Thyroid gland (tissue), 4 donors: ENCODE measurements around the gene ALCAM. TPM values are rescaled to one million over a fixed set of nuclear protein-coding genes. Genes with fewer than 3 reads are reported as not detected.

Experiments
- DNase-seq, 2 donors: peaks; one replicate each; pipeline ENCODE4 v3.0.0-alpha.2; 2019
- H3K27ac ChIP-seq, 3 donors: fragments of 200-600 bp; sonication (generic); 1 replicate in 2 of 3; 2 replicates in 1 of 3; pipeline ENCODE4 v1.5.1; 2016 to 2019; ENCODE audit warnings: mild to moderate bottlenecking in 1 of 3, moderate library complexity in 1 of 3
- H3K27me3 ChIP-seq: fragments of 200-600 bp; sonication (generic); one replicate; pipeline ENCODE4 v1.5.1; 2019
- H3K36me3 ChIP-seq, 2 donors: fragments of 200-600 bp; sonication (generic); one replicate each; pipeline ENCODE4 v1.5.1; 2016 to 2019
- H3K4me1 ChIP-seq, 2 donors: fragments of 200-600 bp; sonication (generic); one replicate each; pipeline ENCODE4 v1.5.1; 2017 to 2019
- H3K4me3 ChIP-seq, 3 donors: fragments of 200-600 bp; sonication (generic); replicated peaks in 1 of 3; 1 replicate in 2 of 3; 2 replicates in 1 of 3; pipeline ENCODE4 v1.5.1; 2016; ENCODE audit warnings: mild to moderate bottlenecking in 1 of 3
- H3K9me3 ChIP-seq: fragments of 200-600 bp; sonication (generic); one replicate; pipeline ENCODE4 v1.5.1; 2017
- POLR2A ChIP-seq, 2 donors: fragments of 450-650 bp; IDR thresholded peaks; one replicate each; pipeline ENCODE4 v1.6.1; 2017; ENCODE audit warnings: antibody characterized with exemption in 2 of 2, mild to moderate bottlenecking in 2 of 2, moderate library complexity in 1 of 2
- whole genome bisulfite sequencing, 2 donors: methylation state at CpG; one replicate each; pipeline ENCODE4 v1.1.5; 2017; 5-methylcytosine and 5-hydroxymethylcytosine counted together
- intact Hi-C: fragments of 100-400 bp; cut with DNase I; formaldehyde crosslinking; loops from one replicate; pipeline ENCODE4 v1.15.1; 2023
- total RNA-seq, 4 donors: library from RNA; depleted of rRNA; stranded (reverse); fragments of >200 nt; gene quantifications; one replicate each; pipeline ENCODE4 v1.2.3, GENCODE V29; 2016
- TF ChIP-seq, protein P1 (sequence below), 6 experiments: fragments of 200-600 bp in 3 of 6; fragments of 450-650 bp in 3 of 6; sonication (generic) in 3 of 6; IDR thresholded peaks; one replicate each; pipeline ENCODE4 v1.5.1; 2016 to 2019; ENCODE audit warnings: antibody characterized with exemption in 6 of 6, mild to moderate bottlenecking in 2 of 6, inconsistent platforms in 1 of 6, moderate library complexity in 1 of 6

The ALCAM gene
- total RNA-seq, 4 donors from 2014 or later, result 86.5 to 129 (median 108) TPM

DNA sequence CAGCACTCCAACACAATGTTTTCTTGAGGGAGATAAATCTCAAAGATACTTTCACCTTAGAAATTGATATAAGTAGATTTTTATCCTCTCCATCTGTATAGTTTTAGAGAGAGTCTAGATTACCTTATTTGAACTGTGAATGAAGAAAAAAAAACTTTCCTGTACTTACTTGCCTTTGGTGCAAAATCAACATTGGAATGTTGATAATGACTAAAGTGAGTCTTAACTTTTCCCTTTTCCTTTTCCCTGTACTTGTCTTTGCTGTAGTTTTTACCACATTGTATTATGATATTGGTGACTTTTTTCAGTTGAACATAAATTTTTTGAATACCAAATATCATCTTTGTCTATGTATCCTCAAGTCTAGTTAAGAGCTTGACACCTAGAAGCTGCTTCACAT lies 6.7 kb downstream of the ALCAM start:
- DNase-seq, result no peak
- H3K27me3 ChIP-seq, result no peaks in the 10 kb centered on the region
- no peak overlapping the region for H3K27ac ChIP-seq
- intact Hi-C loops, result no loop called here
- H3K36me3 ChIP-seq, result no peaks in the 10 kb centered on the region
- H3K9me3 ChIP-seq, result no peaks in the 10 kb centered on the region
- H3K4me3 ChIP-seq, result no peak overlapping the region
- TF ChIP-seq POLR2A (IDR thresholded peaks at IDR 0.05), result no peak
- TF ChIP-seq, protein P1, sequence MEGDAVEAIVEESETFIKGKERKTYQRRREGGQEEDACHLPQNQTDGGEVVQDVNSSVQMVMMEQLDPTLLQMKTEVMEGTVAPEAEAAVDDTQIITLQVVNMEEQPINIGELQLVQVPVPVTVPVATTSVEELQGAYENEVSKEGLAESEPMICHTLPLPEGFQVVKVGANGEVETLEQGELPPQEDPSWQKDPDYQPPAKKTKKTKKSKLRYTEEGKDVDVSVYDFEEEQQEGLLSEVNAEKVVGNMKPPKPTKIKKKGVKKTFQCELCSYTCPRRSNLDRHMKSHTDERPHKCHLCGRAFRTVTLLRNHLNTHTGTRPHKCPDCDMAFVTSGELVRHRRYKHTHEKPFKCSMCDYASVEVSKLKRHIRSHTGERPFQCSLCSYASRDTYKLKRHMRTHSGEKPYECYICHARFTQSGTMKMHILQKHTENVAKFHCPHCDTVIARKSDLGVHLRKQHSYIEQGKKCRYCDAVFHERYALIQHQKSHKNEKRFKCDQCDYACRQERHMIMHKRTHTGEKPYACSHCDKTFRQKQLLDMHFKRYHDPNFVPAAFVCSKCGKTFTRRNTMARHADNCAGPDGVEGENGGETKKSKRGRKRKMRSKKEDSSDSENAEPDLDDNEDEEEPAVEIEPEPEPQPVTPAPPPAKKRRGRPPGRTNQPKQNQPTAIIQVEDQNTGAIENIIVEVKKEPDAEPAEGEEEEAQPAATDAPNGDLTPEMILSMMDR (IDR thresholded peaks at IDR 0.05), result no peak
- peaks cover 0 to 5% of the 10 kb centered on the region in 2 donors for H3K4me1 ChIP-seq

DNA sequence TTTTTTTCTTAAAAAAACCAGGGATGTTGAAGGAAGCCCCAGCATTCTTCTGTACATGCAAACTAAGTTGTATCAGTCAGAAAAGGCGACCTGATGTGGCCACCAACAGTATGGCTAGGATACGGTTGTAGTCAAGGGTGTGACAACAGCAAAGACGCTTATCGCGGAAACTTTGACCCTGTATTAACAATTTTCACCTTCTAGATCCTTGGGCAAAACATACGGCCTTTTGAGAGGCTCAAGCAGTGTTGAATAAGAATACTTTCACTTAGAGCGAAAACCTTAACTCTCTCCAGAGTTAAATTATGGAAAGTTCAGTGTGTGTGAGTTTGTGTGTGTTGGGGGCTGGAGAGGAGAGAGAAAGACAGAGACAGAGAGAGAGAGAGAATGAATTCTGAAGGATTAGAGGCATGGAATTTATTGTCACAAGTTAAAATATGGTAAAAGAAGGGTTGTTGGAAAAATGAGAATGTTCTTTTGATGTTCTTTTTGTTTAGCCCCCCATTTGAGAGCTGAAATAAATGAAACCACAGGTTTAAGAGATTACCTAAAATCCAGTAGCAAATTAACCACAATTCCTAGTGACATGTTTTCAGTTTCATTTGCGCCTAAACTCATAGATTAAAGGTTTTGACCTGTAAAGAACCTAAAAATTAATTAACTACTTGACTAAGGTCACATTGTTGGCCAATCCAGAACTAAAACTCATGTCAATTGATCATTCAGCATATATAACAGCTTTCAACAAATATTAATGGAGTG lies 9.2 kb downstream of the ALCAM start:
- no peaks in the 10 kb centered on the region for H3K36me3 ChIP-seq
- H3K4me1 ChIP-seq, result no peaks in the 10 kb centered on the region
- no peak overlapping the region for H3K4me3 ChIP-seq
- H3K9me3 ChIP-seq, result no peaks in the 10 kb centered on the region
- intact Hi-C loops, result no loop called here
- no peak for DNase-seq
- WGBS, 2 donors, result 93% methylated on average over 8 of the region's 8 CpGs
- no peaks in the 10 kb centered on the region for H3K27me3 ChIP-seq
- H3K27ac ChIP-seq, result no peak overlapping the region
- TF ChIP-seq, protein P1 (IDR thresholded peaks at IDR 0.05), result no peak
- TF ChIP-seq POLR2A (IDR thresholded peaks at IDR 0.05), result no peak

DNA sequence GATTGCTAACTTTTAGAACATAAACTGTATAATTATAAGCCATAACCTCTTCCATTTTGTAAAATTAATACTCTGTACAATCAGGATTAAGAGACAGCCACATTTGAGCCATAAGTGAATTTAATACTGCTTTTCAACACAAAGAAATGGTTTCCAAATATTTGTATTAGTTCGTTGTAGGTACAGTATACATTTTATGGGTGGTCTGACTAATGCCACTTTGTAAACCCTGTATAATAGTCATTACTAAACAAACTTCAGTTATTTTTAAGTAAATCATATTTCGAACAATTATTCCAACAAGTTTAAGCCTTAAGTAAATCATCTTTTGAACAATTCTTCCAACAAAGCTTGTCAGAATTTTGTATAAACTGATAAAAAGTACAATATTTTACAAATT lies 11.0 kb downstream of the ALCAM start:
- WGBS, 2 donors, result 95 to 96% methylated on average over 2 of the region's 2 CpGs
- no peaks in the 10 kb centered on the region for H3K9me3 ChIP-seq
- H3K27me3 ChIP-seq, result no peaks in the 10 kb centered on the region
- no peak overlapping the region for H3K27ac ChIP-seq
- no peak for DNase-seq
- no peak overlapping the region for H3K4me3 ChIP-seq
- H3K36me3 ChIP-seq, result no peaks in the 10 kb centered on the region
- no peak for TF ChIP-seq POLR2A (IDR thresholded peaks at IDR 0.05)
- TF ChIP-seq, protein P1 (IDR thresholded peaks at IDR 0.05), result no peak
- H3K4me1 ChIP-seq, result no peaks in the 10 kb centered on the region
- intact Hi-C loops, result no loop called here

DNA sequence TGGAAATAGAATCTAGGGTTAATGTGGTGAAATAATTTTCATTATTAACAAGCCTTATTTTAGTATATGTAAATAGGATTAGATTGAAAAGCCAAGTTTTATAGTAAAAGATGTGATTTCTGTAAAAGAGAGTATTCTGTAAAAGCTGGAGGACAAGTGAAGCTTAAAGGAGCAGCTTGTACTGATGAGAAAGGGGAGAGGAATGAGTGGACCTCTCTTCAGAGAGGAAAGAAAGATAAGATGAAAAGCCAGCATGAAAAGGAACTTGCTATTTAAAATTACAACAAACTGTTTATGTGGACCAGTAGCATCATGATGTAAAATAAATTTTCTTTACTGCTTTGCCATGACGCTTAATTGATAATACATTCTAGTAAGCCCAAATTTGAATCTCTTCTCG lies 18.5 kb downstream of the ALCAM start:
- intact Hi-C loops, result no loop called here
- H3K36me3 ChIP-seq, result no peaks in the 10 kb centered on the region
- TF ChIP-seq, protein P1 (IDR thresholded peaks at IDR 0.05), result no peak
- no peak for TF ChIP-seq POLR2A (IDR thresholded peaks at IDR 0.05)
- WGBS, 2 donors, result 98 to 99% methylated on average over 2 of the region's 2 CpGs
- peaks cover 5 to 6% of the 10 kb centered on the region in 2 donors for H3K4me1 ChIP-seq
- DNase-seq, result no peak
- no peaks in the 10 kb centered on the region for H3K27me3 ChIP-seq
- no peaks in the 10 kb centered on the region for H3K9me3 ChIP-seq
- no peak overlapping the region for H3K4me3 ChIP-seq
- no peak overlapping the region for H3K27ac ChIP-seq

DNA sequence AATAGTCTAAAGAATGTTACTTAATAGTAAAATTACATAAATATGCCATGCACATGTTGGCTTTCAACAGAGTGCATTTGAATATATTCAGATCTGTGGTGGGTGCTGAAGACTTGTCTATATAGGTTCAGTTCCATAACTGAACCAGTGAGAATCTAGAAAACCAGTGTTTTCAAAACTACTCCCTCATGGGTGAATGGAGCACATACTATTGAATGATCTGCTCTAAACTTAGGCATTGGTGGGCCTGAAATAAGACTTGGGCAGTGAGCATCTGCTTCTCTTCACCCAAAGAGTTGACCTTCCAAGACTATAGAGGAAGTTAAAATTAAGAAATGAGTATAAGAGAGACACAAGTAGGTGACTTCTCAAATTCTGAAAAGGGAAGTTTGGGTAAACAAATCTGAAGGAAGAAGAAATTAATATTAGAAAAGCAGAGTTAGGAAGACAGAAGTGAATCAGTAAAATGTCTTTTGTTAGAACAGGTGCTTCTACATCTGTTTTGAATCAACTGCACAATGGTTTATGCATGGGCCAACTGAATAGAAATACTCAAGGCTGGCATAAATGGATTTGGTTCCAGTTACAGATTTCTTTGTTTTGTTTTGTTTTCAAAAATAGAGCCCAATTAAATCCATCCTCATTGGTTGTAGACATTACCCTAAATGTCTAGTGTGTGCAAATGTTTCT lies 19.3 kb downstream of the ALCAM start:
- no peaks in the 10 kb centered on the region for H3K9me3 ChIP-seq
- no peak for DNase-seq
- intact Hi-C loops, result no loop called here
- TF ChIP-seq POLR2A (IDR thresholded peaks at IDR 0.05), result no peak
- no peak overlapping the region for H3K4me3 ChIP-seq
- H3K27me3 ChIP-seq, result no peaks in the 10 kb centered on the region
- no peaks in the 10 kb centered on the region for H3K36me3 ChIP-seq
- no peak overlapping the region for H3K27ac ChIP-seq
- H3K4me1 ChIP-seq, result peaks cover 5 to 6% of the 10 kb centered on the region in 2 donors
